HS-27A (cell line): ENCODE measurements around the gene CSMD2.
"Not testable (repeated sequence)": the region's sequence is repeated elsewhere in the genome, so short reads cannot be mapped to it uniquely, and the experiment has no call there.

Source experiments
- DNase-seq: peaks from one replicate; pipeline ENCODE4 v3.0.0-alpha.2; 2012; ENCODE audit warnings: low read depth, missing footprints

The CSMD2 gene

GRCh38 chr1:34108269-34108668 is 56.8 kb downstream of the CSMD2 start:
- DNase-seq, result no peak

GRCh38 chr1:34101151-34101550 is 63.9 kb downstream of the CSMD2 start:
- DNase-seq, result no peak

DNA sequence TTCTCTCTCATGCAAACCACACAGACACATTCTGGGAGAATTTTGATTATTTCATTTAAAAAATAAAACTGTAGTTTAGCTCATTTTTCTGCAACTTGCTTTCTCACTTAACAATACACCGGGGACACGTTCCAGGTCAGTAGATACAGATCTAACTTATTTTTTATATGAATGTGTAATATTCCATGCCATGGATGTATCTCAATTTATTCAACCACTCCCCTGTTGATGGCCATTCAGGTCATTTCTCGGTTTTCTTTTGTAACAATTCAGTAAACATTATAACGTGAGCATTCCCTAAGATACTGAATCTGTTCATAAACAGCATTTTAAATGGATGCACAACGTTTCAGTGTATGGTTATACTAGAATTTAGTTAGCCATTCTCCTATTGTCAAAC is 64.7 kb downstream of the CSMD2 start:
- no peak for DNase-seq

DNA sequence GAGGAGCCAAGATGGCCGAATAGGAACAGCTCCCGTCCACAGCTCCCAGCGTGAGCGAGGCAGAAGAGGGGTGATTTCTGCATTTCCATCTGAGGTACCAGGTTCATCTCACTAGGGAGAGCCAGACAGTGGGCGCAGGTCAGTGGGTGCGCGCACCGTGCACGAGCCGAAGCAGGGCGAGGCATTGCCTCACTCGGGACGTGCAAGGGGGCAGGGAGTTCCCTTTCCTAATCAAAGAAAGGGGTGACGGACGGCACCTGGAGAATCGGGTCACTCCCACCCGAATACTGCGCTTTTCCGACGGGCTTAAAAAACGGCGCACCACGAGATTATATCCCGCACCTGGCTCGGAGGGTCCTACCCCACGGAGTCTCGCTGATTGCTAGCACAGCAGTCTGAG is 72.6 kb downstream of the CSMD2 start:
- DNase-seq, result not testable (repeated sequence)

- no peak for DNase-seq
Measured at GRCh38 chr1:34089731-34090130, 75.3 kb downstream of the CSMD2 start.

DNA sequence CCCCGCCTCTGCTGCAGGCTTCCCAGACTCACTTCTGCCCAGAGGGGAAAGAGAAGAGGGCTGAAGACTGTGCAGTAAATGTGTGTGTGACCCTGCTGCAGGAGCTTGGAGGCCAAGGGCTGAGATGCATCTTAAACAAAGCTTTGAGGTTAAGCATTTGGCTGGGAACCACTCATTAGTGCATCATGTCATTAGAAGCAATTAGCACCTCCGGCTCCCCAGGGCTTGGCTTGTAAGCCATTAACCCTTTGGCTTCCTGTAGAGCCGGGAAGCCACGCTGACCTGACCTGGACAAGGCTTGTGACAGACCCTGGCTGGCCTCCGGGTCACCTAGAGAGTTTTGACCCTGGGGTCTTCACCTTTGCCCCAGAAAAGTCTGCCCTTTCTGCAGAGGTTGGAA is 77.0 kb downstream of the CSMD2 start:
- no peak for DNase-seq

DNA sequence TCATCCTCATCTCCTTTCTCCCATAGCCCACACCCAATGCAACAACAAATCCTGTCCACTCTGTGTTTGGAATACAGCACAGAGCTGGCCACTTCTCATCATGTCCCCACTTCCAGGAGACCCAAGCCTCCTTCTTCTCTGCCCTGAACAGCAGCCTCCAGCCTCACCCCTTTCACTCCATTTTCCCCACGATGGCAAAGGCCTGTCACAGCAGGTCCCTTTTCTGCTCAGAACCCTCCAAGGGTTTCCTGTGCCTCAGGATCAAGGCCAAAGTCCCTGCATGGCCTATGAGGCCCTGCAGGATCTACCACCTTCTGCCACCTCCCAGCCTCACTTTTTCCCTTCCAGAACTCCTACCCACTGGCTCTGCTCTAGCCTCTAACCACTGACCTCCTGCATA is 78.5 kb downstream of the CSMD2 start:
- DNase-seq, result no peak

DNA sequence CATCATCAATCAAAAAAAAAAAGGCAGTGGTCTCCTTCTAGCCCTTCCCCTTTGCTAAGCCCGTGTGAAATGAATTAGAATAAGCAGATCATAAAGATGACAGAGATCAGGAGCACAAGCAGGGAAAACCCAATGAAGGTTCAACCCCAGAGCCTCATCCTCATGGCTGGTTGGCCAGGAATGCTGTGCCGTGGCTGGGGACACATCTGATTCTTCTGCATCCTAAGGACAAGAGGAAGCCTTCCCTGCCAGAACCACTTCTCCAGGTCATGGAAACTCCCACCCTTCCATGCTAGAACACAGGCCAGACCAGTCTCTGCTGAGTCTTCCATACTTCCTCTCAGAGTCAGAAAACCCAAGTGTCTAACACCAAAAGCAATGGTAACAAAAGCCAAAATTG is 81.1 kb downstream of the CSMD2 start:
- DNase-seq, result no peak

DNA sequence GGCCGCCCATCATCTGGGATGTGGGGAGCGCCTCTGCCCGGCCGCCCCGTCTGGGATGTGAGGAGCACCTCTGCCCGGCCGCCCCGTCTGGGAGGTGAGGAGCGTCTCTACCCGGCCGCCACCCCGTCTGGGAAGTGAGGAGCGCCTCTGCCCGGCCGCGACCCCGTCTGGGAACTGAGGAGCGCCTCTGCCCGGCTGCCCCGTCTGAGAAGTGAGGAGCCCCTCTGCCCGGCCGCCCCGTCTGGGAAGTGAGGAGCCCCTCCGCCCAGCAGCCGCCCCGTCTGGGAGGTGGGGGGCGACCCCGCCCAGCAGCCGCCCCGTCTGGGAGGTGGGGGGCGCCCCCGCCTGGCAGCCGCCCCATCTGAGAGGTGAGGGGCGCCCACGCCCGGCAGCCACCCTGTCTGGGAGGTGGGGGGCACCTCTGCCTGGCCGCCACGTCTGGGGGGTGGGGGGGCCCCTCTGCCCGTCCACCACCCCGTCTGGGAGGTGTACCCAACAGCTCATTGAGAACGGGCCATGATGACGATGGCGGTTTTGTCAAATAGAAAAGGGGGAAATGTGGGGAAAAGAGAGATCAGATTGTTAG is 82.9 kb downstream of the CSMD2 start:
- DNase-seq, result not testable (repeated sequence)

- DNase-seq, result no peak
Measured at GRCh38 chr1:34078383-34078782, 86.6 kb downstream of the CSMD2 start.

GRCh38 chr1:34075576-34075975 is 89.5 kb downstream of the CSMD2 start:
- DNase-seq, result no peak

DNA sequence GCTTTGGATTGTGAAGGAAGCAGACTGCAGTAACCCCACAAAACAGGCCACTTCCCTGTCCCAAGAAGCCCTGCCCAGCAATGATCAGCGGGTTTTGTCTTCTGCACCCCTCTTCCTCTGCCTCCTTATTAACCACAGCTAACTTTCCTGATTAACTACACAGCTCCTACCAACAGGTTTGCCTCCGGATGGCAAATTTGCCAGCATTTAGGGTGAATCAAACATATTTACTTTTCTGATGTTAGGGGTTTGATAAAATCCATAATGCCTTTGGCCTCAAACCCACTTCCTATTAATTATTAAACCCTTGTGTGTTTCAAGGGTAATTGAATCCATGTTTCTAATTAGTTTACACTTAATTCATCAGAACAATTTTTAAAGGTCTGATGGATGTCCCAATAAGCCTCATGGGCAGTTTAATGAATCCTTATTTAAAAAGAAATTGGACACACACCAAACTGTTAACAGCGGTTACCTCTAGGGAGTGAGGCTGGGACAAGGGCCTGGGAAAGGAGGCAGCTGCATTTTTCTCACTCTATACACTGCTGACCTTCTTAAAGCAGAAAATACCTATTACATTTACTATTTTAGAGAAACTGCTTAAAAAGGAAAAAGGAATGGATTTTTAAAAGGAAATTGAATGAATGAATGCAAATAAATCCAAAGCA is 91.9 kb downstream of the CSMD2 start:
- DNase-seq, result no peak

DNA sequence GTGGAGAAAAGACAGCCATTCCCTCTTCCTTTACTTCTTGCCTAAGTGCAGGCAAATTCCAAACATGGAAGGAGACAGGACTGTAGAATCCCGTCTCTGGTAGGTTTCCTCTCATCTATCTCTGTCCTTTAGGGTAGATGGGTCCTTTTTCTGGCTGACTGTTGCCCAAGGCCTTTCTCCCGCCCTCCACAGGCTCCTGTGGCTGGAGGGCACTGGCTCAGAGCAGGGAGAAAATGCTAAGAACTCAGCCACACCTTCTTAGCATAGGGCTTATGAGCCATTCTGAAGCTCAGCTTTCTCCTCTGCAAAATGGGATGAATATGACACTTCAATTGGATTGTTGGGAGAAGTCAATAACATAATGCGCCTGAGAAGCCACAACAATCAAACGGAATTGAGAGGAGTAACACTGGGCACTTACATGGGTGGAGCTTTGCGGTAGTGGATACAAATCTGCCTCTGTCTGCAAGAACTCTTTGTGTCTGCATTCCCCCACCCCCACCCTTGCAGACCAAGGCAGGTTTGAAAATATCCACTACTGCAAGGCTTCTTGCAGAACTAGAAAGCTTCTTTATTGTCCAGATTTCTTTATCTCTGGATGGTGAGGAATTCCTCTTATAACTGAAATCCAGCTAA is 94.7 kb downstream of the CSMD2 start:
- DNase-seq, result no peak

- no peak for DNase-seq
Measured at GRCh38 chr1:34066981-34067603, 97.9 kb downstream of the CSMD2 start.

- DNase-seq, result no peak
Measured at GRCh38 chr1:34066166-34066565, 98.9 kb downstream of the CSMD2 start.

DNA sequence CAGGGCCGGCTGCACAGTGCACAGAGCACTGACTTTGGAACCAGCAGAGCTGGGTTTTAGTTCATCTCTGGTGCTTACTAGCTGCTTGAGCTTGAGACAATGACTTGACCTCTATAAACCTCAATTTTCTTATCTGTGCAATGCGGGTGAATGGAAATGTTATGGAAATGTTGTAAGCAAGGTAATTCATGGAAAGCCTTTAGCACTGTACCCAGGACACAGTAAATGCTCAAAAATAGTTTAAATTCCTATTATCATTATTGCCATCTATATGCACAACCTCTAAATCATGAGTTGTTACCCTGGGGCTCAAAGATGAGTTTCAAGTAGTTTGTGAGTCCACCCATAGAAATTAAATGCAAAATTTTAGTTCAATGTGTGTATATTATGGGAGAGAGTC is 99.5 kb downstream of the CSMD2 start:
- no peak for DNase-seq

DNA sequence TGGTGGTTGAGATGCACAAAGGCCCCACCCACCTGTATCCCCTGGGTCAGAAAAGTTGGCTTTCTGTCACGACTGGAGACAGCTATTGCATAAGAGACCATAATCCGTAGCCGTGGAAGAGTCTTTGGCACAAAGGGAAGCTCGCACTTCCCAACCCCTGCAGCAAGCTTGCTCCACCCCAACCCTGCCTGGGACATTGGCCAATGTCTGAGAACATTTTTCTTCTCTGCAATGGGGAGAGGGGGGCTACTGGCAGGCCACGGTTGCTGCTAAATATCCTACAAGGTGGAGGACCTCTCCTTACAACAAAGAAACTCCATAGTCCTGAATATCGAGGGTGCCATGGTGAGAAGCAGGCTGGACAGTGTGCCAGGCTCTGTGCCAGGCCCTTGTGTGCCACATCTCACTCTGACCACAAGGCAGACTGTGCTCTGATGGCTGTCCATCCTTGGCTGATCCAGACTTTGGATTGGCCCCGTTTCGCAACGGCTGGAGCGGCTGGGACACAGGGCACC is 104.1 kb downstream of the CSMD2 start:
- DNase-seq, result no peak

- no peak for DNase-seq
Measured at GRCh38 chr1:34060187-34060730, 104.8 kb downstream of the CSMD2 start.

DNA sequence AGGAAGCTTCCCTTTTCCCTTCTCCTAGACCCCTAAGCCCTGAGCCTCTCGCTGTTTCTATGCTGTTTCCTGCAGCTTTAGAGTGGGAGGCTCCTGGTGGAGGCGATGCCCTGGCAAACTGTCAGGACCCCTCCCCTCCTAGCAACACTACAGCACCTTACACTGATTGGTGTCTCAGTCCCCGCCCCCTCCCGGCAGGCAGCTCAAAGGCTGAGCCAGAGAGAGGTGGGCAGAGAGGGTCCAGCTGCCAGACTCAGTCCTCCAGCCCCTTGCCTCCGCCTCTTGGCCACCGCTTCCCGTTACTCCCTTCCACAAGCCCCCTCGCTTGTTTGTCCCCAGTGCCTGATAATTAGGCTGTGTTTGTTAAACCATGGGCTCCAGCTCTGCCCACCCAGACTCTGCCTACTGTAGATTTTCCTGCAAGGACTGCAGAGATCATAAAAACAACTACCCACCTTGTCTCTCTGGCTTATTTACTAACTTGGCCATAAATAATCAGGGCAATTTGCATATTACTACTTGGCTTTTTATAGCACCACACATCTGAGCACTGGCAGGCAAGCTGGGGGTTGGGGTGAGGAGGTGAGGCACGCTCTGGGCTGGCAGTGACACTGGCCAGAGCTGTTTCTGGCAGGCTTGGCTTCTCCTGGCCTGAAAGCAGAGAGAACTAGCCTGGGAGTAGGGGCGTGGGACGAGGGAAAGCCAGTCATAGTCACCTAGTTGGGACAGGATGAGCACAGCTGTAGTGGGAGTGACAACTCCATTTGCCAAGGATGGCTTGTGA is 107.5 kb downstream of the CSMD2 start:
- no peak for DNase-seq

DNA sequence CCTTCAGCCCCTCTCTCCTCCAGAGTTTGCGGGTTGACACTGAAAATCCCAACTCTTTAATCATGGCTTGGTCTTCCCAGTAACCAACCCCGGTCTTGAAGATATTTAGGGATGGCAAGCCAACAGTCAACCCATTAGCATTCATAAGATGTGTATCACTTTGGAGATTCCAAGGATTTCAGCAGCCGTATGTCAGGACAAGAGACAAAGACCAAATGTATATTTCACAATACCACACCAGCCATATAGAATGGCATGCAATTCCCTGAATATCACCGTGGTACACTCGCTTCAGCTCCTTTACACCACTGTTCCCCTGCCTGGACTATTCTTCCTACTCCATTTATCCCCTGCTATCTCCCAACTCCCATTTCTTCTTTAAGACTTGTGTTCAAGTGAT is 109.2 kb downstream of the CSMD2 start:
- DNase-seq, result no peak

GRCh38 chr1:34054920-34055319 is 110.1 kb downstream of the CSMD2 start:
- DNase-seq, result no peak

DNA sequence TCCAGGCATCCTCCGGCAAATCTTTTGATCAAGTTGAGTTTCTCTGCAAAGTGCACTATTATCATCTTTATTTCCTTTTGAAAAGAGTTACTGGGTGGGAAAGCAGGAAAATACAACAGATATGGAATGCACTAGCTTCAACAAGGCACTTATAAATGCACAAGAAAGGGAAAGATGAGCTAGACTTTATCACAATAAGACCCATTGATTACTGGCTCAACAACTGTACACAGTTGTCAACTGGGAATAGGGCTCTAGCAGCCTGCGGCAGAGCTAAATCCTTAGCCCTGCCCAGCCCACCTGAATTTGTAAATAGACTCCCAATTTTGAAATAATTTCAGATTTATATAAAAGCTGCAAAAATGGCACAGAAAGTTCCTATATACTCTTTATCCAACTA is 111.4 kb downstream of the CSMD2 start:
- no peak for DNase-seq
